Measurements from ENCODE around the gene OR10H2.
A peak's percentile ranks its signal among the peaks of the same experiment; 100 is the strongest.

GRCh38 chr19:15702534-15702930 lies 25.3 kb upstream of the OR10H2 start:
- TF ChIP-seq CTCF (IDR thresholded peaks at IDR 0.05; ENCODE audit: borderline replicate concordance, extremely low read depth, low read length, poor library complexity, severe bottlenecking) (peak; percentile 43), EZH2 (IDR thresholded peaks at IDR 0.05; ENCODE audit: borderline replicate concordance, low read depth, low read length, severe bottlenecking) (no peak)
